ENCODE data around the gene PLEK. TPM values are rescaled to one million over a fixed set of nuclear protein-coding genes. Genes with fewer than 3 reads are reported as not detected.
"Not testable (repeated sequence)": the region's sequence is repeated elsewhere in the genome, so short reads cannot be mapped to it uniquely, and the experiment has no call there.

PLEK gene
- total RNA-seq, 1 donor from 2014 or later = 9.4 TPM

GRCh38 chr2:68333009-68333408, 32.1 kb upstream of the PLEK start:
- Histone ChIP-seq H3K27me3 (ENCODE audit: control insufficient read depth in 3 of 3, insufficient read depth in 3 of 3, low read length in 3 of 3) (peaks cover 0 to 5% (median 0%) of the 10 kb centered on the region in 3 donors), H3K9ac (ENCODE audit: low read depth in 1 of 3, low read length in 3 of 3) (no peak overlapping the region), H3K9me3 (ENCODE audit: control insufficient read depth in 3 of 3, low read length in 3 of 3) (no peaks in the 10 kb centered on the region), H3K27ac (ENCODE audit: low read depth, low read length) (no peak overlapping the region), H3K36me3 (ENCODE audit: control insufficient read depth in 3 of 3, insufficient read depth in 3 of 3, low read length in 3 of 3) (no peaks in the 10 kb centered on the region), H3K4me3 (ENCODE audit: low read length in 3 of 3) (no peak overlapping the region), H3K4me1 (ENCODE audit: control insufficient read depth in 3 of 3, insufficient read depth in 3 of 3, low read length in 3 of 3) (no peaks in the 10 kb centered on the region)

DNA sequence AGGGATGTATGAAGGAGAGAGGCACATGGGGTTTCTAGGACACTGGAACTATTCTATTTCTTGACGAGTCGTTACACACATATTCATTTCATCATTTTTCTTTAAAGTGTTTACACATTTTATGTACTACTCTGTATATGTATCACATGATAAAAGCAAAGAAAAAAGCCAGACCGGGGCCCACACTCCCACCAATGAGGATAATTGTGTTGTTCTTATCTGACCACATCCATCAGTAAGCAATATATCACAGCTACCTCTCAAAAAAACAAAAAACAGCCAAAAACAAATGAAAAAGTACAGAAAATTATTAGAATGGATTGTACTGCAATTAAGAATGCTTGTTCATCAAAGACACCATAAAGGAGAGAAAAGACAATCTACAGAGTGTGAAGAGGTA, 31.2 kb upstream of the PLEK start:
- Histone ChIP-seq H3K9ac (ENCODE audit: low read depth in 1 of 3, low read length in 3 of 3) (no peak overlapping the region), H3K36me3 (ENCODE audit: control insufficient read depth in 3 of 3, insufficient read depth in 3 of 3, low read length in 3 of 3) (no peaks in the 10 kb centered on the region), H3K27me3 (ENCODE audit: control insufficient read depth in 3 of 3, insufficient read depth in 3 of 3, low read length in 3 of 3) (peaks cover 0 to 3% (median 0%) of the 10 kb centered on the region in 3 donors), H3K27ac (ENCODE audit: low read depth, low read length) (no peak overlapping the region), H3K9me3 (ENCODE audit: control insufficient read depth in 3 of 3, low read length in 3 of 3) (no peaks in the 10 kb centered on the region), H3K4me3 (ENCODE audit: low read length in 3 of 3) (no peak overlapping the region), H3K4me1 (ENCODE audit: control insufficient read depth in 3 of 3, insufficient read depth in 3 of 3, low read length in 3 of 3) (no peaks in the 10 kb centered on the region)

- peaks cover 0 to 3% (median 0%) of the 10 kb centered on the region in 3 donors for H3K27me3 ChIP-seq (ENCODE audit: control insufficient read depth in 3 of 3, insufficient read depth in 3 of 3, low read length in 3 of 3)
- no peaks in the 10 kb centered on the region for H3K36me3 ChIP-seq (ENCODE audit: control insufficient read depth in 3 of 3, insufficient read depth in 3 of 3, low read length in 3 of 3)
- no peak overlapping the region for H3K4me3 ChIP-seq (ENCODE audit: low read length in 3 of 3)
Measured at GRCh38 chr2:68336192-68336591, 28.9 kb upstream of the PLEK start.

DNA sequence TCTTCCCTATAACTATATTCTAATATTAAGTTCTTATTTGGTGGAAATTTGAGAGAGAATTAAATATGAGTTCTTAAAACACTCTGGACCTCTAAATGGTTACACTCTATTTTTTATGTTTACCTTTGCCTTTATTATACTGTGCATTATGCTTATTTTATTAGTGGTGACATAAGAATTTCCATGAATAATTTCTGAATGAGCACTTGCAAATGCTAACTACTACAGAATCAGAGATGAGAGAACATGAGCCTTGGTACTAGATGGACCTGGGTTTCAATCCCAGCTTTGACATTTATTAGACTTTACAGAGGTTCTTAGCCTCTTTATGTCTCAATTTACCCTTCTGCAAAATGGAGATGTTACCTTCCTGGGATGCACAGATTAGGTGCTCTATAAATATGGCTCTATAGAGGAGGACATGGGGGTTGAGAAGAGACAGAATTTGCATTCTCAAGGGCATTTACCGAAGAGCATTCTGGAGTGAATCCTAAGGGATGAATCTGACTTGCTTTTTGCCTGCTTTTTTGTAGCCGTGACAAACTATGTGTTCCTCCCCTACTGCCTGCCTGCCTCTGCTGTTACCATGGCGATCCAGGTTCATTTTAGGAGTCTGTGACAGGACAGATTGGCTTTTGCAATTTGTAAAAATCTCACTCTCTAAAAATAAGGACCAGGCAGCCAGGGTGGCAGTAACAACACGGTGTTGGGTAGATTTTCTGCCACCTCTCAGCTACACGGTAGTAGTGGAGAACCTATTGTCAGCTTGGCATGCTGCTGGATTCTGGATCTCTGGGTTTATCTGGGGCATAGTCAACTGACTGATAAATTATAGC, 24.6 kb upstream of the PLEK start:
- peaks cover 0 to 3% (median 0%) of the 10 kb centered on the region in 3 donors for H3K27me3 ChIP-seq (ENCODE audit: control insufficient read depth in 3 of 3, insufficient read depth in 3 of 3, low read length in 3 of 3)
- no peak overlapping the region for H3K9ac ChIP-seq (ENCODE audit: low read depth in 1 of 3, low read length in 3 of 3)
- H3K4me1 ChIP-seq (ENCODE audit: control insufficient read depth in 3 of 3, insufficient read depth in 3 of 3, low read length in 3 of 3) = no peaks in the 10 kb centered on the region
- H3K36me3 ChIP-seq (ENCODE audit: control insufficient read depth in 3 of 3, insufficient read depth in 3 of 3, low read length in 3 of 3) = no peaks in the 10 kb centered on the region
- H3K27ac ChIP-seq (ENCODE audit: low read depth, low read length) = no peak overlapping the region
- H3K9me3 ChIP-seq (ENCODE audit: control insufficient read depth in 3 of 3, low read length in 3 of 3) = no peaks in the 10 kb centered on the region
- no peak overlapping the region for H3K4me3 ChIP-seq (ENCODE audit: low read length in 3 of 3)

More at GRCh38 chr2:68336192-68336591, 28.9 kb upstream of the PLEK start:
- Histone ChIP-seq H3K4me1 (ENCODE audit: control insufficient read depth in 3 of 3, insufficient read depth in 3 of 3, low read length in 3 of 3) (no peaks in the 10 kb centered on the region), H3K9ac (ENCODE audit: low read depth in 1 of 3, low read length in 3 of 3) (no peak overlapping the region), H3K9me3 (ENCODE audit: control insufficient read depth in 3 of 3, low read length in 3 of 3) (no peaks in the 10 kb centered on the region), H3K27ac (ENCODE audit: low read depth, low read length) (no peak overlapping the region)

GRCh38 chr2:68341062-68341329, 24.1 kb upstream of the PLEK start:
- Histone ChIP-seq H3K9me3 (ENCODE audit: control insufficient read depth in 3 of 3, low read length in 3 of 3) (no peaks in the 10 kb centered on the region), H3K9ac (ENCODE audit: low read depth in 1 of 3, low read length in 3 of 3) (no peak overlapping the region), H3K27me3 (ENCODE audit: control insufficient read depth in 3 of 3, insufficient read depth in 3 of 3, low read length in 3 of 3) (peaks cover 0 to 3% (median 0%) of the 10 kb centered on the region in 3 donors), H3K27ac (ENCODE audit: low read depth, low read length) (no peak overlapping the region), H3K4me3 (ENCODE audit: low read length in 3 of 3) (no peak overlapping the region), H3K4me1 (ENCODE audit: control insufficient read depth in 3 of 3, insufficient read depth in 3 of 3, low read length in 3 of 3) (no peaks in the 10 kb centered on the region), H3K36me3 (ENCODE audit: control insufficient read depth in 3 of 3, insufficient read depth in 3 of 3, low read length in 3 of 3) (no peaks in the 10 kb centered on the region)

- no peaks in the 10 kb centered on the region for H3K4me1 ChIP-seq (ENCODE audit: control insufficient read depth in 3 of 3, insufficient read depth in 3 of 3, low read length in 3 of 3)
- no peak overlapping the region for H3K9ac ChIP-seq (ENCODE audit: low read depth in 1 of 3, low read length in 3 of 3)
- no peaks in the 10 kb centered on the region for H3K36me3 ChIP-seq (ENCODE audit: control insufficient read depth in 3 of 3, insufficient read depth in 3 of 3, low read length in 3 of 3)
- H3K27me3 ChIP-seq (ENCODE audit: control insufficient read depth in 3 of 3, insufficient read depth in 3 of 3, low read length in 3 of 3) = peaks cover 0 to 3% (median 0%) of the 10 kb centered on the region in 3 donors
- H3K9me3 ChIP-seq (ENCODE audit: control insufficient read depth in 3 of 3, low read length in 3 of 3) = no peaks in the 10 kb centered on the region
- no peak overlapping the region for H3K4me3 ChIP-seq (ENCODE audit: low read length in 3 of 3)
- H3K27ac ChIP-seq (ENCODE audit: low read depth, low read length) = no peak overlapping the region
Measured at GRCh38 chr2:68341583-68341982, 23.5 kb upstream of the PLEK start.

GRCh38 chr2:68342470-68342869, 22.6 kb upstream of the PLEK start:
- H3K4me1 ChIP-seq (ENCODE audit: control insufficient read depth in 3 of 3, insufficient read depth in 3 of 3, low read length in 3 of 3) = no peaks in the 10 kb centered on the region
- no peak overlapping the region for H3K27ac ChIP-seq (ENCODE audit: low read depth, low read length)
- no peak overlapping the region for H3K4me3 ChIP-seq (ENCODE audit: low read length in 3 of 3)
- no peaks in the 10 kb centered on the region for H3K36me3 ChIP-seq (ENCODE audit: control insufficient read depth in 3 of 3, insufficient read depth in 3 of 3, low read length in 3 of 3)
- no peaks in the 10 kb centered on the region for H3K9me3 ChIP-seq (ENCODE audit: control insufficient read depth in 3 of 3, low read length in 3 of 3)
- H3K27me3 ChIP-seq (ENCODE audit: control insufficient read depth in 3 of 3, insufficient read depth in 3 of 3, low read length in 3 of 3) = peaks cover 0 to 3% (median 0%) of the 10 kb centered on the region in 3 donors
- no peak overlapping the region for H3K9ac ChIP-seq (ENCODE audit: low read depth in 1 of 3, low read length in 3 of 3)

GRCh38 chr2:68344031-68344430, 21.1 kb upstream of the PLEK start:
- H3K4me1 ChIP-seq (ENCODE audit: control insufficient read depth in 3 of 3, insufficient read depth in 3 of 3, low read length in 3 of 3) = no peaks in the 10 kb centered on the region
- no peak overlapping the region for H3K4me3 ChIP-seq (ENCODE audit: low read length in 3 of 3)
- no peaks in the 10 kb centered on the region for H3K36me3 ChIP-seq (ENCODE audit: control insufficient read depth in 3 of 3, insufficient read depth in 3 of 3, low read length in 3 of 3)
- peaks cover 0 to 3% (median 0%) of the 10 kb centered on the region in 3 donors for H3K27me3 ChIP-seq (ENCODE audit: control insufficient read depth in 3 of 3, insufficient read depth in 3 of 3, low read length in 3 of 3)
- H3K9ac ChIP-seq (ENCODE audit: low read depth in 1 of 3, low read length in 3 of 3) = no peak overlapping the region
- H3K9me3 ChIP-seq (ENCODE audit: control insufficient read depth in 3 of 3, low read length in 3 of 3) = no peaks in the 10 kb centered on the region
- no peak overlapping the region for H3K27ac ChIP-seq (ENCODE audit: low read depth, low read length)

DNA sequence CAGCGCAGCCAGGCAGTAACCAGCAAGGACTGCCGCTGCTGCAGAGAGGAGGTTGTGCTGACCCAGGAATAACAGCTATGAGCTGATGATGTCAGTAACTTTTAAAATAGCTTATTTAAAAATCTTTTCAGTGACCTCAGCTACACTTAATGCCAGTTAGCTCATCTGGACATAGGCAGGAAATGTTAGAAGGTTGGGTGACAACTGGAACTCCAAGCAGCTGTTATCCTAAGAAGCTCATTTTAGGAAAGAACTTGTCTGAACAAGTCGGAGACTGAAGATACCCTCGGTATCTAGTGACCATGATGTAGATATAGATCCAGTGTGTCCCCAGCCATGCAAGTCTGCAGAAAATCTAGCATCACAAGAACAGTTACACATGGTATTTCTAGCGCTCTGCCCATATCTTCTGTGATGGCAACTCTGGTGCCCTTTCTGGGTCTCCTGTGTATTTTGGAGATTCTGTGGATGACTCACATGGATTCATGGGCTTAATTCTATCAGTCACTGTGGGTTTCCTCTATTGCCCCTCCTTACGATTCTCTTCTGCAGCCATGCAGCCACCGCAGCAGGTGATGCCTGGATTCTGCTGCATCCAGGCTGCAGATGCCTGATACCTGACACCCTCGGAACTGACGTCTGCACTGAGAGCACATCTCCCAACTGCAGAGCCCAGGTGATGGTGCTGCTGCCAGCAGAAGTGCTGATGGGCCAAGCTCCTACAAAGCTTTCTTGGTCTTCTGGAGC, 19.8 kb upstream of the PLEK start:
- Histone ChIP-seq H3K36me3 (ENCODE audit: control insufficient read depth in 3 of 3, insufficient read depth in 3 of 3, low read length in 3 of 3) (no peaks in the 10 kb centered on the region), H3K27me3 (ENCODE audit: control insufficient read depth in 3 of 3, insufficient read depth in 3 of 3, low read length in 3 of 3) (peaks cover 0 to 3% (median 0%) of the 10 kb centered on the region in 3 donors)

DNA sequence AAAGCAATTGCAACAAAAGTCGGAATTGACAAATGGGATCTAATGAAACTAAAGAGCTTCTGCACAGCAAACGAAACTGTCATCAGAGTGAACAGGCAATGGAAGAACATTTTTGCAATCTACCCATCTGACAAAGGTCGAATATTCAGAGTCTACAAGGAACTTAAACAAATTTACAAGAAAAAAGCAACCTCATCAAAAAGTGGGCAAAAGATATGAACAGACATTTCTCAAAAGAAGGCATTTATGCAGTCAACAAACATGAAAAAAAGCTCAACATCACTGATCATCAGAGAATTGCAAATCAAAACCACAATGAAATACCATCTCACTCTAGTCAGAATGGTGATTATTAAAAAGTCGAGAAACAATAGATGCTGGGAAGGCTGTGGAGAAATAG, 16.0 kb upstream of the PLEK start:
- not testable (repeated sequence) for H3K27ac ChIP-seq (ENCODE audit: low read depth, low read length); H3K4me1 ChIP-seq (ENCODE audit: control insufficient read depth in 3 of 3, insufficient read depth in 3 of 3, low read length in 3 of 3); H3K4me3 ChIP-seq (ENCODE audit: low read length in 3 of 3); H3K9ac ChIP-seq (ENCODE audit: low read depth in 1 of 3, low read length in 3 of 3); H3K36me3 ChIP-seq (ENCODE audit: control insufficient read depth in 3 of 3, insufficient read depth in 3 of 3, low read length in 3 of 3); H3K9me3 ChIP-seq (ENCODE audit: control insufficient read depth in 3 of 3, low read length in 3 of 3); H3K27me3 ChIP-seq (ENCODE audit: control insufficient read depth in 3 of 3, insufficient read depth in 3 of 3, low read length in 3 of 3)

More for the DNA sequence above, 19.8 kb upstream of the PLEK start:
- no peaks in the 10 kb centered on the region for H3K9me3 ChIP-seq (ENCODE audit: control insufficient read depth in 3 of 3, low read length in 3 of 3)
- H3K4me1 ChIP-seq (ENCODE audit: control insufficient read depth in 3 of 3, insufficient read depth in 3 of 3, low read length in 3 of 3) = no peaks in the 10 kb centered on the region
- H3K9ac ChIP-seq (ENCODE audit: low read depth in 1 of 3, low read length in 3 of 3) = no peak overlapping the region
- H3K27ac ChIP-seq (ENCODE audit: low read depth, low read length) = no peak overlapping the region
- no peak overlapping the region for H3K4me3 ChIP-seq (ENCODE audit: low read length in 3 of 3)

All from skeletal muscle tissue (tissue), 4 donors.